ENCODE measurements around the gene EHHADH.

EHHADH gene

GRCh38 chr3:185188816-185189215 is 65.0 kb downstream of the EHHADH start:
- no peak for DNase-seq

- DNase-seq = no peak
Observed at GRCh38 chr3:185187391-185187790, 66.5 kb downstream of the EHHADH start.

- peak; percentile 7 for DNase-seq
Observed at GRCh38 chr3:185176750-185177359, 77.0 kb downstream of the EHHADH start.

- DNase-seq = no peak
Observed at GRCh38 chr3:185175370-185175987, 78.4 kb downstream of the EHHADH start.

- no peak for DNase-seq
Observed at GRCh38 chr3:185172086-185173049, 81.5 kb downstream of the EHHADH start.

GRCh38 chr3:185164428-185165217 is 89.2 kb downstream of the EHHADH start:
- DNase-seq = no peak

GRCh38 chr3:185162634-185163033 is 91.2 kb downstream of the EHHADH start:
- DNase-seq = no peak

GRCh38 chr3:185161761-185162160 is 92.1 kb downstream of the EHHADH start:
- no peak for DNase-seq

- DNase-seq = no peak
Observed at GRCh38 chr3:185157347-185157746, 96.5 kb downstream of the EHHADH start.

- DNase-seq = no peak
Observed at GRCh38 chr3:185155678-185156077, 98.2 kb downstream of the EHHADH start.

GRCh38 chr3:185153861-185154629 is 99.8 kb downstream of the EHHADH start:
- no peak for DNase-seq

- DNase-seq = no peak
Observed at GRCh38 chr3:185153171-185153771, 100.6 kb downstream of the EHHADH start.

GRCh38 chr3:185152410-185153170 is 101.3 kb downstream of the EHHADH start, which contains the start of gene C3orf70:
C3orf70 (minus strand) TSS chr3:185153060; CDS start chr3:185152823, 237 bp downstream.
- peak; percentile 13 for DNase-seq

- no peak for DNase-seq
Observed at GRCh38 chr3:185151964-185152409, 101.9 kb downstream of the EHHADH start.

GRCh38 chr3:185151101-185151963 is 102.5 kb downstream of the EHHADH start:
- no peak for DNase-seq

GRCh38 chr3:185150561-185150960 is 103.3 kb downstream of the EHHADH start:
- no peak for DNase-seq

- DNase-seq = no peak
Observed at GRCh38 chr3:185149591-185149990, 104.3 kb downstream of the EHHADH start.

GRCh38 chr3:185145511-185145910 is 108.3 kb downstream of the EHHADH start:
- no peak for DNase-seq

GRCh38 chr3:185144784-185145183 is 109.1 kb downstream of the EHHADH start:
- DNase-seq = no peak

Measured in stimulated activated CD4-positive, alpha-beta T cell treated with anti-CD3 and anti-CD28 coated beads, Interleukin-4, amount 100 ng/mL, for 1 hour (primary cell).